Aorta (tissue), 5 donors: Measurements from ENCODE around the gene PLXNC1. TPM values are rescaled to one million over a fixed set of nuclear protein-coding genes. Genes with fewer than 3 reads are reported as not detected.

ENCODE experiments used
- ATAC-seq: fragments of 200-7000 bp; cut with Tn5 transposase; one replicate; pipeline ENCODE4 v1.9.1; 2022; ENCODE audit warnings: moderate library complexity; ENCODE audit not compliant: low FRiP score
- DNase-seq, 2 donors: peaks; one replicate each; pipeline ENCODE4 v3.0.0-alpha.2; 2020
- H3K27ac ChIP-seq, 2 donors: one replicate each; pipeline ENCODE4 v1.5.1; 2013; ENCODE audit warnings: low read length in 2 of 2, mild to moderate bottlenecking in 2 of 2, moderate library complexity in 2 of 2, control low read depth in 1 of 2, inconsistent platforms in 1 of 2, low read depth in 1 of 2
- H3K27me3 ChIP-seq, 2 donors: one replicate each; pipeline ENCODE4 v1.6.1; 2013; ENCODE audit warnings: control low read depth in 1 of 2, low read length in 1 of 2, mild to moderate bottlenecking in 1 of 2, moderate library complexity in 1 of 2; ENCODE audit not compliant: insufficient read depth in 2 of 2, control insufficient read depth in 1 of 2
- H3K36me3 ChIP-seq, 2 donors: one replicate each; pipeline ENCODE4 v1.6.1; 2013; ENCODE audit warnings: control low read depth in 1 of 2, low read length in 1 of 2, mild to moderate bottlenecking in 1 of 2; ENCODE audit not compliant: insufficient read depth in 2 of 2, control insufficient read depth in 1 of 2
- H3K4me1 ChIP-seq, 2 donors: one replicate each; pipeline ENCODE4 v1.6.1; 2013; ENCODE audit warnings: low read length in 2 of 2, control low read depth in 1 of 2, mild to moderate bottlenecking in 1 of 2, moderate library complexity in 1 of 2; ENCODE audit not compliant: insufficient read depth in 2 of 2, control insufficient read depth in 1 of 2
- H3K4me3 ChIP-seq, 2 donors: one replicate each; pipeline ENCODE4 v1.5.1; 2013; ENCODE audit warnings: low read length in 2 of 2, control low read depth in 1 of 2, mild to moderate bottlenecking in 1 of 2
- H3K9me3 ChIP-seq: one replicate; pipeline ENCODE4 v1.6.1; 2013; ENCODE audit warnings: mild to moderate bottlenecking, low read length; ENCODE audit not compliant: control insufficient read depth
- WGBS, 2 donors: extraction: QIAGEN DNeasy Blood & Tissue Kit; methylation state at CpG; one replicate each; pipeline ENCODE4 v1.1.7; 2013; 5-methylcytosine and 5-hydroxymethylcytosine counted together
- intact Hi-C, 2 donors: fragments of 100-400 bp; cut with DNase I; formaldehyde crosslinking; loops; one replicate each; pipeline versions ENCODE4 v1.14.2 to v1.15.0; 2022
- polyA plus RNA-seq, 2 donors: library from polyadenylated mRNA; stranded (reverse); fragments of 200-250 nt; gene quantifications; one replicate each; pipeline ENCODE4 v1.2.3, GENCODE V29; 2013
- total RNA-seq, 2 donors: library from RNA; stranded (reverse); fragmentation: NEBNext Ultra II Directional; extraction: Animal tissue kit (Norgen Biotek cat#: 25700); gene quantifications; one replicate each; pipeline ENCODE4 v1.2.1, GENCODE V29; 2021
- donor health status: healthy with polysubstance abuse.
- donor health status: Bipolar disorder and iron deficiency.
- donor health status: DM: no; HTN: no; CAD: no.
- donor health status: DM: no; HTN: no; CAD: no.
- donor health status: DM: yes; HTN: yes; CAD: no.

PLXNC1 gene
- total and polyA plus RNA-seq, 4 donors, result 1.2 to 26.8 (median 5.4) TPM

DNA sequence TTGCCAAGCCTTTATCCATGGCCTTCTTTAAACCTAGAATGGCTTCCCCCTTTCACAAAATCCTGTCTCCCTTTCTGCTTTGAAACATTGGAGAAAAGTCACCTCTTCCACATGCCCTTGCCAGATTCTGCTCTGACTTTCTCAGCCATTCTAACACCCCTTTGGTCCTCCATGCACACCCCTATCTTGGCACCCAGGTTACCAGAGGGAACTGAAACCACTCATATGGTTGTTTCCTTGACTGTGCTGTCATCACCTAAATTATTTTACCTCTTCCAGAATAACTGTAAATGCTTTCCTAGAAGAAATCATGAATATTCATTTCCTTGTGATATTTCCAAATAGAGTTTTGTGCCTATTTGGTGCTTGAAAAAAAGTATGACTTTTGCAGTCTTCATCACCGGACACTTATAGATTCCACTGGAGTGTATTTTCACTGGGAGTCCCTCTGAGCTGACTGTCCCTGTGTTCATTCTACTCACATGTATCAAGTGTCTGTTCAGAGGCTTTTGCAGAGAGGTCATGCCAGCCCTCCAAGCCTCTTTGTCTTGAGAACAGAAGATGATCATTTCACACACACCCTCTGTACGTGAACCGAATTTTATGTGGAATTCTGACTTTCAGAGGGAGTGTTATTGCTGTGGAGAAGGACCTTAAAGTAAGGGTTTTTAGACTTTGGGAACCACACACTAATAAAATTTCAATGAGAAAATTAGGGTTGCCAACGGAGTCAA is 74.1 kb downstream of the PLXNC1 start:
- ATAC-seq (no peak), DNase-seq (no peak)
- intact Hi-C loops, result no loop called here
- Histone ChIP-seq H3K36me3 (no peaks in the 10 kb centered on the region), H3K9me3 (no peaks in the 10 kb centered on the region), H3K27ac (no peak overlapping the region), H3K27me3 (no peaks in the 10 kb centered on the region), H3K4me3 (no peak overlapping the region), H3K4me1 (no peaks in the 10 kb centered on the region)
- 92 to 95% methylated on average over 4 of the region's 4 CpGs for WGBS, 2 donors

DNA sequence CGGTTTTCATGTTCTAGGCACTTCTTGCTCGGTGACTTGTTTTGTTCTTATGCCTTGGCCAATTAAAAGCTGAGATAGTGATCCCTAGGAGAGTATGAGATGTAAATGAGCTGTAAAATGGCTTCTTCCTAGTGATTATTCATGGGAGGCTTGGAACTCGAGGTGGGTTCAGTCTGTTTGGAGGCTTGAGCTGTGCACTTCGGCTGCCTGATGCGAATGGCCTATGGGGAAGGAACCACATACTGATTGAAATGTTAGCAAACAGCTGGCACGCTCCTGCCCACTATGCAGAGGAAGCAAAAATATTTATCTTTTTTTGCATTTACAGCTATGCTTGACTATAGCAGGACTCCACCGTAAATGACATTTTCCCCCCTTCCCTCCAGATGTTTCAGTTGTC is 75.5 kb downstream of the PLXNC1 start:
- ATAC-seq, result no peak
- H3K9me3 ChIP-seq, result no peaks in the 10 kb centered on the region
- intact Hi-C loops, result no loop called here
- no peaks in the 10 kb centered on the region for H3K4me1 ChIP-seq
- 83 to 89% methylated on average over 7 of the region's 7 CpGs for WGBS, 2 donors
- no peaks in the 10 kb centered on the region for H3K27me3 ChIP-seq
- DNase-seq, result no peak
- no peaks in the 10 kb centered on the region for H3K36me3 ChIP-seq
- no peak overlapping the region for H3K27ac ChIP-seq
- H3K4me3 ChIP-seq, result no peak overlapping the region

DNA sequence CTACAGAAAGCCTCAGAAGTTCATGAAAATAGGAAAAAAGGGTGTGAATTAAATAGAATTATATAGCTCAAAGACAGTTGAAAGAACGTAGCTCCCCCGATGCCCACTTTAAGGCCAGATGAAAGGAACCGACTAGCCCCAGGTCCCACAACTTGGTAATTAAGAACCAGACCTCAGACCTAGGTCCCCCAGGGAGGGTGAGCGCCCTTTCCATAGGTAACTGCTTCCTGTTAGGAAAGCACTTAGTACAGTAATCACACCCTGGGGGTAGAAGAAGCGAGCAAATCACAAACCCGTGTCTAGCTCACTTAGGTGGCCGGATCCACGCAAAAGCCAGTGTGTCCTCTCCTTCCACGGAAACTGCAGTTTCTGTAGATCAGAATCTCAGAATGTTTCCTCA is 77.1 kb downstream of the PLXNC1 start:
- ATAC-seq (no peak), DNase-seq (no peak)
- Histone ChIP-seq H3K27me3 (no peaks in the 10 kb centered on the region), H3K4me1 (no peaks in the 10 kb centered on the region), H3K4me3 (no peak overlapping the region), H3K9me3 (no peaks in the 10 kb centered on the region), H3K27ac (no peak overlapping the region), H3K36me3 (no peaks in the 10 kb centered on the region)
- intact Hi-C loops, result no loop called here
- WGBS, 2 donors, result 96 to 97% methylated on average over 9 of the region's 9 CpGs

DNA sequence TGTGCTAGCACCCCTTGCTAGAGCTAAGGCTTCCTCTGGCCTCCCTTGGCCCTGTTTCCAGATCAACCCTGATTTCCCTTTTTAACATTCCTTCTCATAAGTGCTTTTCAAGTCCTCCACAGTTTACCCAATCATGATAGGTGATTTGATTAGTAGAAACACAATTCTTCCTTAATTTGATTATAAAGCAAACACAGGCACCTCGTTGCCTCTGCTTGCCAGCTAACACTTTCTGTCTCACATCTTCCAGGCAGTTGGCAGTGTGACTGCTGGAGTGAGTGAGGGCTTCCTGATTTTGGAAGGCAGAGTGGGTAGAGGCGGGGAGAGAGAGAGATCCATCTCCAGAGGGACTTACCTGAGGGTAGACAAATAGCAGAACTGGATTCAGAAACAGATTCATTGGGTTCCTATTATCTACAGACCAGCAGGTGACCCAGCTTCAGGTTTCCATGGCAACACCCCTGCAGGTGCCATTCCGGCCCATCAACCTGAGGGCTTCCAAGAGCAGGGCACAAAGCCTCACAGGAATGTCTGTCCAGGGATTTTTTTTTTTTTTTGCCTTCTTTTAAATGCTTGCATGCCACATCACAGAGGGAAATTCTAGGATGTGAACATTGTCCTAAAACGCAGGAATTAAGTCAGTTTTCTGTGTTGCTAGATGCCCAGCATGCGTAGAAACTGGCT is 77.7 kb downstream of the PLXNC1 start:
- Histone ChIP-seq H3K4me1 (no peaks in the 10 kb centered on the region), H3K9me3 (peaks cover under 1% of the 10 kb centered on the region), H3K36me3 (no peaks in the 10 kb centered on the region), H3K4me3 (no peak overlapping the region), H3K27me3 (no peaks in the 10 kb centered on the region), H3K27ac (no peak overlapping the region)
- intact Hi-C loops, result no loop called here
- DNase-seq (no peak), ATAC-seq (no peak)
- 85 to 87% methylated on average over 5 of the region's 5 CpGs for WGBS, 2 donors

DNA sequence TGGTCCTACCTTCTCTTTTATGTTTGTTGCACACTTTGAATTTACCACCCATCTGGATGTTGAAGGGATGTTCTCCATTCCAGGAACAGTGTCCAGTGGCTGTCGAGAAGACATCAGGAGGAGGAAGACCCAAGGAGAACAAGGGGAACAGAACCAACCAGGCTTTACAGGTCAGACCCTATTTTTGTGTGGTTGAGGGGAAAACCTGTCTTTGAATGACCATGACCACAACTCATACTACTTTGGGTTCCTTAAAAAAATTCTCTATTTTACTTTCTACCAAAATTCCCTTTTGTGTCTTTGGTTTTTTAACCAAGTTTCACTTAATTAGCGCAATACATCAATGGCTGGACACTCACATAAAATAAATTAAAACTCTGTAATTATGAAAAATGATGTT is 78.7 kb downstream of the PLXNC1 start:
- Histone ChIP-seq H3K4me1 (no peaks in the 10 kb centered on the region), H3K27me3 (no peaks in the 10 kb centered on the region), H3K9me3 (peaks cover 1% of the 10 kb centered on the region), H3K27ac (no peak overlapping the region), H3K36me3 (no peaks in the 10 kb centered on the region), H3K4me3 (no peak overlapping the region)
- 87 to 91% methylated on average over 2 of the region's 2 CpGs for WGBS, 2 donors
- ATAC-seq, result no peak
- intact Hi-C loops, result no loop called here
- DNase-seq, result no peak

DNA sequence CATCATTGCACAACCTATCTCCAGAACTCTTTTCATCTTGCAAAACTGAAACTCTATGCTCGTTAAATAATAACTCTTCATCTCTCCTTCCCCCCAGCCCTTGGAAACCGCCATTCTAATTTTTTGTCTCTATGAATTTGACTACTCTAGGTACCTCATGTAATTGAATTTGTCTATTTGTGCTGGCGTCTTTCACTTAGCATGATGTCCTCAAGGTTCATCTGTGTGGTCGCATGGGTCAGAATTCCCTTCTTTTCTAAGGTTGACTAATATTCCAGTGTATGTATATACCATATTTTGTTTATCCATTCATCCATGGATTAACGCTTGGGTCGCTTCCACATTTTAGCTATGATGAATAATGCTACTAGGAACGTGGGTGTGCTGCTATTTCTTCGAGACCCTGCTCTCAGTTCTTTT is 80.1 kb downstream of the PLXNC1 start:
- intact Hi-C loops, result no loop called here
- Histone ChIP-seq H3K36me3 (no peaks in the 10 kb centered on the region), H3K27ac (no peak overlapping the region), H3K4me1 (no peaks in the 10 kb centered on the region), H3K27me3 (no peaks in the 10 kb centered on the region), H3K9me3 (peaks cover 1% of the 10 kb centered on the region), H3K4me3 (no peak overlapping the region)
- DNase-seq (no peak), ATAC-seq (no peak)
- 90 to 92% methylated on average over 8 of the region's 8 CpGs for WGBS, 2 donors

DNA sequence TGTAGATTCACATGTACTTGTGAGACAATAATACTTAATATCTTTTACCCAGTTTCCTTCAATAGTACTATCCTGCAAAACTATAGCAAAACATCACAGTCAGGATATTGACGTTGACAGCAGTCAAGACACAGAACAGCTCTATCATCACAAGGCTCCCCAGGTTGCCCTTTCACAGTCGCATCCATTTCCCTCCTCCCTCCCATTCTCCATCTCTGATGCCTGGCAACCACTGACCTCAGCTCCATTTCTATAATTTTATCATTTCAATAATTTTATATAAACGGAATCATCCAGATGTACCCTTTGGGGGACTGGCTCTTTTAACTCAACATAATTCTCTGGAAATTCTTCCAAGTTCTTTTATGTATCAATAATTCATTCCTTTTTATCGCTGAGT is 81.5 kb downstream of the PLXNC1 start:
- Histone ChIP-seq H3K4me1 (no peaks in the 10 kb centered on the region), H3K36me3 (no peaks in the 10 kb centered on the region), H3K4me3 (no peak overlapping the region), H3K9me3 (peaks cover 1% of the 10 kb centered on the region), H3K27me3 (no peaks in the 10 kb centered on the region), H3K27ac (no peak overlapping the region)
- no peak for DNase-seq
- 71 to 79% methylated on average over 4 of the region's 4 CpGs for WGBS, 2 donors
- intact Hi-C loops, result no loop called here
- ATAC-seq, result no peak

DNA sequence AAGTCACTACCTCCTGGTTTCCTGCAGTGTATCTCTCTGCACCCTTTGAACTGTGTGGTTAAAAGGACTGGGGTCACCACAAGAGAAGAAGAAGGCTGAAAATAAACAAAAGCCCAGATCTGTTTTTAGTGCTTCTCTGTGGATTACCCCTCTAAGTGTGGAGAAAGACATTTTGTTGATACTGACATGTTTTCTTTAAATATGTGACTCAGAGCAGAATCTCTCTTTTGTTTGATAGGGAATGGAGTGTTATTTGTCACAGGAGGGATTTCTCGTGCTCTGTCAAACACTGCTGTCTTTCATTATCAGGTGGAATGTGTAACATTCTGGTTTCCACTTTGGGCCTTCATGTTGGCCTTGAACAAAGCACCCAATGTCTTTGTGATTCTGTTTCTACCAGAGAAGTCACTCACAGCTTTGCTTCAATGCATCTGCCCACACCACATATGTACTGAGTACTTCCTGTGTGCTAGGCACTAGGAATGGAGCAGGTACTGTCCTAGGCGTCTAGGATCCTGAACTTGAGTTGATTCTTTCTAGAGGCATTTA is 82.1 kb downstream of the PLXNC1 start:
- no peaks in the 10 kb centered on the region for H3K36me3 ChIP-seq
- 58 to 65% methylated on average over 2 of the region's 2 CpGs for WGBS, 2 donors
- no peak overlapping the region for H3K27ac ChIP-seq
- intact Hi-C loops, result no loop called here
- H3K27me3 ChIP-seq, result no peaks in the 10 kb centered on the region
- peaks cover 1% of the 10 kb centered on the region for H3K9me3 ChIP-seq
- no peak for DNase-seq
- H3K4me3 ChIP-seq, result no peak overlapping the region
- no peaks in the 10 kb centered on the region for H3K4me1 ChIP-seq
- ATAC-seq, result no peak

DNA sequence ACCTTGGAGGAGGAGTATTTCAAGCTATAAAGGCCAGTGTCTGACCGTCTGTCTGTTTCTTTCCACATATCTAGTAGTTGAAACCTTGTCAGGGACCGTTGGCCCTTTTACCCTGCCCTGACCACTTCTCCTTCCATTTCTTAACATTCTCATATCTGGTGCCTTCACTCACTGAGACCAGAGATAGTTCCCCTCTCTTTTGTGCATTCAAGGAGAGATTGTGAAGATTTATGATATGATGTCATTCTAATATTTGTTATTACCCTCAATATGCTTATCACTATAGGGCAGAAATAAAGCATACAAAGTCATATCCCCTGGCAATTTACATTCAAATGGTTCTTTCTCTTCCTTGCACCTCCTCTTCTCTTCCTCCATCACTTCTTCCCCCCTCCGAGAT is 83.3 kb downstream of the PLXNC1 start:
- ATAC-seq, result no peak
- Histone ChIP-seq H3K36me3 (no peaks in the 10 kb centered on the region), H3K27me3 (no peaks in the 10 kb centered on the region), H3K4me3 (no peak overlapping the region), H3K4me1 (no peaks in the 10 kb centered on the region), H3K9me3 (peaks cover 1% of the 10 kb centered on the region), H3K27ac (no peak overlapping the region)
- WGBS, 2 donors, result 86 to 87% methylated on average over 3 of the region's 3 CpGs
- DNase-seq, result no peak
- intact Hi-C loops, result no loop called here
